Left colon (tissue), 2 donors: ENCODE measurements around the gene CSNK1D. TPM values are rescaled to one million over a fixed set of nuclear protein-coding genes. Genes with fewer than 3 reads are reported as not detected.
A peak's percentile ranks its signal among the peaks of the same experiment; 100 is the strongest.

ENCODE experiments used
- ATAC-seq: fragments of 200-7000 bp; cut with Tn5 transposase; one replicate; pipeline ENCODE4 v1.9.1; 2020; ENCODE audit warnings: mild to moderate bottlenecking, moderate library complexity
- DNase-seq, 2 donors: peaks; one replicate each; pipeline ENCODE4 v3.0.0-alpha.2; 2020
- intact Hi-C, 2 donors: fragments of 100-400 bp; cut with DNase I in 1 of 2; cut with micrococcal nuclease in 1 of 2; formaldehyde crosslinking; loops; one replicate each; pipeline versions ENCODE4 v1.11.2 to v1.14.0; 2022; cut with DNase I, micrococcal nuclease
- long read RNA-seq: library from polyadenylated mRNA; unstranded; transcript quantifications from one replicate; pipeline ENCODE4 v2.0.0, GENCODE V29; 2021
- total RNA-seq, 2 donors: library from RNA; stranded (reverse); fragmentation: NEBNext Ultra II Directional; extraction: Animal tissue kit (Norgen Biotek cat#: 25700); gene quantifications; one replicate each; pipeline ENCODE4 v1.2.1, GENCODE V29; 2021
- donor health status: DM: no; HTN: no; CAD: no.
- donor health status: DM: yes; HTN: yes; CAD: no.

Gene CSNK1D
- 100 to 1,000 TPM; 165 to 166 TPM for total RNA-seq
- long read RNA-seq, transcript CSNK1D-203 (10 exons, 2,047 nt) = major isoform, 11 of 58 reads
- long read RNA-seq, partial matches to known transcripts = 14 of 58 reads
- long read RNA-seq, other reads (novel, unspliced or antisense) = 25 of 58 reads

DNA sequence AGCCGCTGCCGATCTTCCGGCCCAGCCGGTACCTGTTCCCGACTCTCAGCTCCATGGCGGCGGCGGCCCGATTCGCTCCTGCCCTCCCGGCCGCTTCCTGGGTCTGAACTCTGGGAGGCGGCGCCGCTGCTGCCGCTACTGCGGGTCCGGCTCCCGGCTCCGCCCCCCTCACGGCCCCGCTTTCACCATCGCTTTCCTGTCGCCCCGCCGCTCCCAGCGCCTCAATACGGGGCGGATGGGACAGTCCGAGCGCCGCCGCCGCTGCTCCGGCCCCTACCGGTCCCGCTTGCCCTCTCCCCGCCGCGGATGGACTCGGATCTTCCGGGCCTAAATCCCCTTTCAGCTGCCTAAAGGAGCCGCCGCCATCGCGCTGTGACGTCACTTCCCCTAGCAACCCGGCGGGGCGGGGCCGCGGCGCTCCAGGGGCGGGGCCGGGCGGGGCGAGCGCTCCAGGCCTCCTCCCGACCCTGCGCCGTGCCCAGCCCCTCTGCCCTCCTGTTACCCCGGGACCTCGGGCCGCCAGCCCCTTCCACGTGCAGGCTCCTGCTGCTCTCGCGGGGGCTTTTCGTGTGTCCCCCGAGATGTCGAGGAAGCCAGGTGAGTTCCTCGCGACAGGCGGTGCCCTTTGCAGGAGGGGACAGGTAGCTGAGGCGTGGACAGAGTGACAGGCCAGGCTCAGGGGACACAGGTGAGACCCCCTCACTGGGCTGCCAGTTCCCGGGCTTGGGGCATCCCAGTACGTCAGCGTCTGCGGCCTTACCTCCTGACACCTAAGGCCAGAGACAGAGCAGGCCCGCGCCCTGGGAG, at the start of gene CSNK1D:
CSNK1D (minus strand) TSS at position 374 of the 807 bp plus-strand sequence; CDS start at position 55, 319 bp downstream.
- DNase-seq (peak; percentile 88 to 97), ATAC-seq (peak; percentile 83)
- intact Hi-C loops = no loop called here

DNA sequence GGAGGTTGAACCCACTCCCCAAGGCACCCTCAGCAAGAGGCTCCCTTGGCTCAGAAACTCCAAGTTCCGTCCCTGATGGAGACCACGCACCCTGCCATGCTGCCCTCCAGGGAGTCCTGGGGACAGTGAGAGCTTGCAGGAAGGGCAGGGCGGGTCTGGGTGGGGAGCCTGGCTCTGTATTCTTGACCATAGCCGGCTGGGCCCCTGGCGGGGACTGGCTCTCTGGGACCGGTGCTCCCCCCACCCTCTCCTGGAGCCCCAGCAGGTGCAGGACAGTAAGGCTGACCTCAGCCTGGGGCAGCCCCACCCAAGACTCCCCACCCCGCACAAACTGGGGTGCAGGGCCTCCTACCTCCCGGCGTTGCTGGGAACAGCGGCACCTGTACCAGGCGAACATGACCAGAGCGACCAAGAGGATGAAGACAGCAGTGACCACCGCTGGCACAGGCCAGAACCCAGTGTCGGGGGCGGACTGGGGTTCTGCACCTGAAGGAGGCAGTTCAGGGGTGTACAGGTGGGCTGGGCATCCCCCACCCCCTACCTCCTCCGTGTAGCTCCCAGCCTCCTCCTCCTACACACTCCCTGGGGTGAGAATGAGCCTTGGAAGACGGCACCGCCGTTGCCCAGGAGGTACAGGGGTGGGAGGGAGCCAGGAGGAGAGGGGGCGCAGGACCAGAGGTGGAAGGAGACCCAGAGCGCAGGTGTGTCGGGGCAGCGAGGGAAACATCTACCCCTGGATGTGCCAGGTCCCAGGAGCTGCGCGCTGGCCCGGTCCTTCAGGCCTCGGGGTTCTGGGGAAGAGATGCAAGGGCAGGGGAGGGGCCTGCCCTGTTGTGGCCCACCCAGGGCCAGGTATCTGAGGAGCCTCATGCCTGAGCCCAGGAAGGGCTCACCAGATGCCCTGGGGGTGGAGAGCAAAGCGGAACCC, 49.3 kb upstream of the CSNK1D start:
- intact Hi-C loops = loop anchor here (10.0 kb wide), 1 partner anchor 88 kb away; no protein-coding TSS in a partner anchor
- ATAC-seq (no peak), DNase-seq (peak in 1 of 2 donors; percentile 6)

DNA sequence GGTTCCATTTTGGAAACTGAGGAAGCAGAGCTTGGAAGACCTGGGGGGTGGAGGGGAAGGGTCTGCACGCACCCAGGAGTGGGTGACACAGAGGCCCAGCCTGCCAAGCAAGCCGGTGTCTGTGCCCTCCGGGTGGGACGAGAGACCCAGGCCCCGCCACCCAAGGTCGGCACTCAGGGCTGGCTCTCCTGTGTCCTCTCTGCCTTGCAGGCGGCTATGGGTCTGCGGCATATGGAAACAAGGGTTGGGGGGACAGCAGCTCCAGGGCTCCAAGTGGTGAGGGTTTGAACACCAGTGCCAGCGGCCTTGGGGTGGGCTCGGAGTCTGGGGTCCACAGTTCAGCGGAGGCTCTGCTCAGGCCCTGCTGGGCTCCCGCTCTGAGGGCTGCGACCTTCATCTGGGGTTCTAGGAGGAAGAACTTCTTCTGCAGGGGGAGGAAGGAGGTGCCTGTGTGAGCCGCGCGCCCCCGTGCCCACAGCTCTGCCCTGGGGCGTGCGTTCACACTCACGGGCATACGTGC, 48.5 kb upstream of the CSNK1D start:
- ATAC-seq = no peak
- peak in 1 of 2 donors; percentile 9 for DNase-seq
- intact Hi-C loops = loop anchor here (10.0 kb wide), 1 partner anchor 87 kb away; no protein-coding TSS in a partner anchor

DNA sequence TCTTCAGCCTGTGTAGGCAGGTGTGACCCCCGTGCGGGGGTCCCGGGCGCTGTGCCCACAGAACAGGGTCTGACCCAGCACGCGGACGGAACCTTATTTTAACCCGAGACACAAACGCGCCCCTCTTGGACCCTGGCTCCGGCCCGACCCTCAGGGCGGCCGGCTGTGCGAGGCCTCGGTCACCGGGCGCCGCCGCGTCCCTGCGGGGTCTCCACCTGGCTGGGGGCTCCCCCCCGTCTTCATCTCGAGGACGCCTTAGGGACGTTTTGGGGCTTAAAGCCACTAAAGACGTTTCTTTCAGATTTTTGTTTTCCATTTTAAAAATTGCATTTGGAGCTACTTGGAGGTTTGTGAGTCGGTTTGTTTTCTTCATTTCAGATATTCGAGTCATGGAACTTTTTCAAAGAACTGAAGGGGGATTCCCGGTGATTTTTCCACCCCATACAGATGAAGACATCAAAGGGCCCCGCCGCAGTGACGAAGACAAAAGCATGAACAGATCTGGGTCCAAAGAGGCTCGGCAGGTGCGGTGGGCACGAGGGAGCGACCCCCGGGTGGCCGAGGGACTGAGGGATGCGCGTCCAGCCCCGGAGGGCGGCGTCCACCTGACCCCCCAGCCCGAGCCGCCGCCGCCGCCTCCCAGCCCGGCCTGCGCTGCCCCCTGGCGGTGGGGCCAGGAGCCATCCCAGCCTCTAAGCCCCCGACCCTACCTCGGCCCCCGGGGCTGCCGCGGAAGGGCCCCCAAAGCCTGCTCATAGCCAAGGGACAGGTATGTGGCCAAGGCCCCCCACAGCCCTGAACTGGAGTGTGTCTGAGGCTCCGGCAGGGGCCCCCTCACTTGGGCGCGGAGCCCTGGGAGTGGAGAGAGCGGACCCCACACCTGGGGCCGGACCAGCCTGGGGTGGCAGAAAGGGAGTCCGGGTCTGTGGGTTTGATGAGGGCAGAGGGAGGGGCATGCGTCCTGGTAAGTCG, 47.7 kb upstream of the CSNK1D start:
- DNase-seq = peak in 1 of 2 donors; percentile 55
- intact Hi-C loops = loop anchor here (10.0 kb wide), 1 partner anchor 86 kb away; no protein-coding TSS in a partner anchor
- peak; percentile 16 for ATAC-seq

DNA sequence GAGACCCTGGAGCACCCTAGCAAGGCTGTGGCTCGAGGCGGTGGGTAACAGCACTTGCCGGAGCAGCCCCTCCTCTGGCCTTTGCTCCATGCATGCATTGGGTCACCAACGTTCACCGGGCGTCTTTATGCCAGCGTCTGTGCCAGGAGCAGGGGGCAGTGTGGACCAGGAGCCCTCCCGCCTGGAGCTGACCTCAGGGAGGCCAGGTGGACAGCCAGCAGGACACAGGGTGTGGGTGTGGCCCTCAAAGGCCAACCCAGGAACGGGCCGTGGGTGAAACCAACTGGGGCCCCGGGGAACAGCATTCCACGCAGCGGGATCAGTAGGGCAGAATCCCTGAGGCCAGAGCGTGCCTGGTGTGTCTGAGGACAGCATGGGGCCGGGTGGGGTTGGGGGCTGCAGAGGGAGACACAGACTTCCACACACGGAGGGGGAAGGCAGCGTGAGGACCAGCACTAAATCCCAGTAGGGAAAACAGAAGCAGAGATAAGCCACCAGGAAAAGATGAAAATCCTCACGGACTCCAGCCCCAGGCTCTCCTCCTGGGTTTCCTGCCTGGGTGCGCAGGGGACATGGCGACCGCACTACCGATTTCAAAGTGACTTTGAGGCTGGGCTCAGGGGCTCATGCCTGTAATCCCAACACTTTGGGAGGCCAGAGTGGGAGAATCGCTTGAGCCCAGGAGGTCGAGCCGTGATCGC, 46.8 kb upstream of the CSNK1D start:
- ATAC-seq (peak; percentile 15), DNase-seq (peak in 1 of 2 donors; percentile 26)
- intact Hi-C loops = loop anchor here (10.0 kb wide), 1 partner anchor 85 kb away; no protein-coding TSS in a partner anchor

DNA sequence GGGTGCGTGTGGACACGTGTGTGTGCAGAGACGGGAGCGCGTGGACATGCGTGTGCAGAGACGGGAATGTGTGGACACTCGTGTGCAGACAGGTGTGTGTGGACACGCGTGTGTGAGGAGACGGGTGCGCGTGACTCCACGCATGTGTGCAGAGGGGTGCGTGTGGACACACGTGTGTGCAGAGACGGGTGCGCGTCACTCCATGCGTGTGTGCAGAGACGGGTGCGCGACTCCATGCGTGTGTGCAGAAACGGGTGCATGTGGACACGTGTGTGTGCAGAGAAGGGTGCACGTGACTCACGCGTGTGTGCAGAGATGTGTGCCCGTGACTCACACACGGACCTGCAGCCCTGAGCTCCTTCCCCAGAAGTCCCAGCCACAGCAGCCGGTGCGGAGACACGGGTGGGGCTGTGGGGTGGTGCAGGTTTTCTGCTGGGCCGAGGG, 46.1 kb upstream of the CSNK1D start:
- no peak for DNase-seq
- no peak for ATAC-seq
- intact Hi-C loops = loop anchor here (10.0 kb wide), 2 partner anchors 65 to 85 kb away; no protein-coding TSS in a partner anchor

DNA sequence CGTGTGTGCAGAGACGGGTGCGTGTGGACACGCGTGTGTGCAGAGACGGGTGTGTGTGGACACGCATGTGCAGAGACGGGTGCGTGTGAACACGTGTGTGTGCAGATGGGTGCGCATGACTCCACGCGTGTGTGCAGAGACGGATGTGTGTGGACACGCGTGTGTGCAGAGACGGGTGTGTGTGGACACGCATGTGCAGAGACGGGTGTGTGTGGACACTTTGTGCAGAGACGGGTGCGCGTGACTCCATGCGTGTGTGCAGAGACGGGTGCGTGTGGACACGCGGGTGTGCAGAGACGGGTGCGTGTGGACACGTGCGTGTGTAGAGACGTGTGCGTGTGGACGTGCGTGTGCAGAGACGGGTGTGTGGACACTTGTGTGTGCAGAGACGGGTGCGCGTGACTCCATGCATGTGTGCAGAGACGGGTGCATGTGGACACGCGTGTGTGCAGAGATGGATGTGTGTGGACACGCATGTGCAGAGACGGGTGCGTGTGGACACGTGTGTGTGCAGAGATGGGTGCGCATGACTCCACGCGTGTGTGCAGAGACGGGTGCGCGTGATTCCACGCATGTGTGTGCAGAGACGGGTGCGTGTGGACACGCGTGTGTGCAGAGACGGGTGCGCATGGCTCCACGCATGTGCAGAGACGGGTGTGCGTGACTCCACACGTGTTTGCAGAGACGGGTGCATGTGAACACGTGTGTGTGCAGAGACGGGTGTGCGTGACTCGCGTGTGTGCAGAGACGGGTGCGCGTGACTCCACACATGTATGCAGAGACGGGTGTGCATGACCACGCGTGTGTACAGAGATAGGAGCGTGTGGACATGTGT, 45.5 kb upstream of the CSNK1D start:
- intact Hi-C loops = loop anchor here in 1 of 2 donors (10.0 kb wide), 1 partner anchor 64 kb away; no protein-coding TSS in a partner anchor
- ATAC-seq = no peak
- no peak for DNase-seq

DNA sequence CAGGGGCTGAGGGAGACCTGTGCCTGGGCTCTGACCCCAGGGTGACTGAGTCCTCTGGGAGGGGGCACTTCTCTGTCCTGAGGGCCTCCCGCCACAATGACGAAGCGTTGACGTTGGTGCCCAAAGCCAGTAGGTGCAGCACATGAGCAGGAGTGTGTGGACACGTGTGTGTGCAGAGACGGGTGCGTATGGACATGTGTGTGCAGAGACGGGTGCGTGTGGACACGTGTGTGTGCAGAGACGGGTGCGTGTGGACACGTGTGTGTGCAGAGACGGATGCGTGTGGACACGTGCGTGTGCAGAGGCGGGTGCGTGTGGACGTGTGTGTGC, 44.6 kb upstream of the CSNK1D start:
- intact Hi-C loops = loop anchor here in 1 of 2 donors (10.0 kb wide), 1 partner anchor 63 kb away; no protein-coding TSS in a partner anchor
- ATAC-seq (no peak), DNase-seq (no peak)

DNA sequence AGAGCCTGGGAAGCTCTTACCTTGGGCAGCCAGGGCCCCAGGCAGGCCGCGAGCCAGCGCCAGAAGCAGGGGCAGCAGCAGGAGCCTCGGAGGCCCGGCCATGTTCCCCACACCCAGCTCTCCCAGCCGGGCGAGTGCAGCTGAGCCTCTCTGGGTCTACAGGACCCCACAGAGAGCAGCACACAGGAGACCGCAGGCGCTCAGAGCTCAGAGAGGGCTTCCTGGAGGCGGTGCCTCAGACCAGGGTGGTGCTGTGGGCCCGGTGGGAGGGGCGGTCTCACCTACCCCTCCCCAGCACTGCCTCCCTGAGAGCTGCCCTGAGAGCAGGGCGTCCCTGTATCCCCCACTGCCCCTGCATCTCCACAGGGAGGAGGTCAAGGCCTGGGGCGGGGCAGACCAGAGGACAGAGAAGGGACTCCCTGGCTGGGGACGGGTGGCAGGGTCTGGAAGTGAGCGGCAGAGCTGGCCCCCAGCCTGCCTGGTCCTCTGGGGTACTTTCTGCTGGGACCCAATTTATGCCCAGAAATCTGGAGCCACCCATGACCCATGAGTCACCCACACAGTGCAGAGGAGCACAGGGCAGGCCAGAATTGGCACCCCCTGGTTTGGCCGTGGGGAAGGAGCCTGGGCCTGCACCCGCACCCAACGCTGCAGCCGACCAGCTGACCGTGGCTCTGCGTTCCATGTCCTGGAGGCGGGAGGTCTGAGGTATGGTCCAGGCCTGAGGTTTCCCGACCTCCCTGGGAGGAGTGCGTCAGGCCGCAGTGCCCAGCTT, 44.1 kb upstream of the CSNK1D start, which contains the start of gene CD7:
CD7 (minus strand) TSS at position 215 of the 775 bp plus-strand sequence; CDS start at position 102, 113 bp downstream.
- DNase-seq = no peak
- no peak for ATAC-seq
- intact Hi-C loops = loop anchor here in 1 of 2 donors (10.0 kb wide), 1 partner anchor 63 kb away; no protein-coding TSS in a partner anchor

DNA sequence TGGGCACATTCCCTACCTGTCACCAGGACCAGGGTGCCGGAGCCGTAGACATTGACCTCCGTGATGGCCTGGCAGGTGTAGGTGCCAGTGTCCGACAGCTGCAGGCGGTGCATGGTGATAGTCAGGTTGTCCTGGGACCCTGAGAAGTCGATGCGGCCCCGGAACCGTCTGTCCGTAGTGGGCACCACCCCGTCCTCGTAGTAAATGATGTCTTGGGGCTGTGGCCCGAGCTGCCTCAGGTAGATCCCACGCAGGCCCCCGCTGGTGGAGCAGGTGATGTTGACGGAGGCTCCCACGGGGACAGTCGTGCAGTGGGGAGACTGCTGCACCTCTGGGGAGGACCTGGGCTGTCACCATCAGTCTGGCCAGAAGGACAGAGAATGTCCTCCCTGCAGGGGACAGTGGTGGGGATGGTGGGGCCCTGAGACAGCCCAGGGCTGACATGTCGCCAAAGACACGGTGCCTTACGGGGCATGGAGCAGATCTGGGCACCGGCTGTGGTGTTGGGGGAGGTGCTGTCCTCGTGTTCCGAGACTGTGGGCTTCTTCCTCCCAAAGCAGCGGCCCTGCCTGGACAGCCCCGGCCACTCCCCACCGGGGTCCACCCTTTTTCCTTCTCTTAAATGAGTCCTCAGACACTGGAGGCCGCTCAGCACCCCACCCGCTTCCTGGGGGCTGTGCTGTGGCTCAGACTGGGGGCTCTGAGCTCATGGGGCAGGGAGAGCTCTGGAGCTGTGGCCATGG, 43.3 kb upstream of the CSNK1D start:
- intact Hi-C loops = loop anchor here in 1 of 2 donors (10.0 kb wide), 1 partner anchor 62 kb away; no protein-coding TSS in a partner anchor
- ATAC-seq (no peak), DNase-seq (no peak)

DNA sequence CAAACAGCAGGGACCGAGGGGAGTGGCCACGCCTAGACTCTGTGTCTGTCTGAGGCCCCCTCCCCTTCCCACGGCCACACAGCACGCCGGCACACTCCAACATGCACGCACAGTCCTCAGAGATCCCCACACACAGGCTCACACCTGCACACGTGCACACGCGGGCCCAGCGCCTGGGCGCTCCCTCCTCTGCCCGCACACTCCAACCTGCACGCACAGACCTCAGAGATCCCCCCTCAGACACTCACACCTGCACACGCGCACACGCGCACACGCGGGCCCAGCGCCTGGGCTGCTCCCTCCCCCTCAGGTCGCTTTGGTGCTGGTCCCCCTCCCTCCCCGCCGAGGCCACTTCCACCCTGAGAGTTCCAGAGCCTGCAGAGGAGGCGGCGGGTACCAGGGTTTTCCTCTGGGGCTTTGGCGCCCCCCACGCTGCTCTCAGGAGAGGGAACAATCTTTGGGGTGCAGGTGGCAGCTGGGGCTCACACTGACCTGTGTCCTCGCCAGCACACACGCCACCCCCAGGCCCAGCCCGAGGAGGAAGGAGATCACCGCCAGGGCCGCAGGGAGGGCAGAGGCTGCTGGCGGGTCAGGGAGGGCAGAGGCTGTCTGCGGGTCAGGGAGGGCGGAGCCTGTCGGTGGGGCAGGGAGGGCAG, 42.3 kb upstream of the CSNK1D start:
- ATAC-seq (peak; percentile 34), DNase-seq (no peak)

DNA sequence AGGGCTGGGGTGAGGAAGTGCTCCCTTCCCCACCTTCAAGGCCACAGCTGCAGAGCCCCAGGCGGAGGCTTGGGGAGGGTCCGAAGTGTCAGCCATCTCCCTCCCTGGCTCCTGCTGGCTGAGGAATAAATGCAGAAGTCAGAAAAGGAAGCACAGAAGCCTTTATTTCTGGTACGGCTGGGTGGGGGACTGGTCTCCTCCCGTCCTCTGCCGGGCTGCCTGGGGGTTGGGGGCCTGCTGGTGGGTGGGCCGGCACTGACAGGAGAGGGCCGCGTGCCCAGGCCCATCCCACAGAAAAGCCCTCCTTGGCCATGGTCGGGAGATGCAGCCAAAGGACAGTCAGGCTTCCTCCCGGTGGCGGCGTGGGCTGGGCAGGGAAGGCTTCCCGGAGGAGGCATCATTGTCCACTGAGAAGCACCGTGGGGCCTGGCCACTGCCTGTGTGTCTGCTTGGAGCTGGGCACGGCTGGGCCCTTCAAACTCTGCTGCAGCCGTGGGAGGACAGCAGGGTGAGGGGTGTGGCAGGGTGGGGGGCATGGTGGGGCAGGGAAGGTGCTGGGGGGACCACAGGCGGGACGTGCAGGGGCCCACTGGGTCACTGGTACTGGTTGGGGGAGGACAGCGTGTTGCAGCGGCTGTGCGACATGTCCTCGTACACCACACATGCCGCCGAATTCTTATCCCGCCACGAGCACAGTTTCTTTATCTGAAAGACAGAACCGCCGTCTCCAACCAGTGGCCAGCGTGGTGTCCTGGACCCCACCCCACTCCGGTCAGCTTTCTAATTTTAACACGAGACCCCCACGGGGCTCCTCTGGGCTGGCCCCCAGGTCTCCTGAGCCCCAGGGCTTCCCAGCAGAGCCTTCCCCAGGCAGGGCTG, 41.5 kb upstream of the CSNK1D start:
- ATAC-seq = no peak

More for the DNA sequence above, 42.3 kb upstream of the CSNK1D start:
- intact Hi-C loops = loop anchor here in 1 of 2 donors (10.0 kb wide), 1 partner anchor 61 kb away; no protein-coding TSS in a partner anchor

More for the DNA sequence above, 41.5 kb upstream of the CSNK1D start:
- intact Hi-C loops = loop anchor here in 1 of 2 donors (10.0 kb wide), 1 partner anchor 60 kb away; no protein-coding TSS in a partner anchor
- no peak for DNase-seq
